GM12878 (cell line): ENCODE data around the gene TM6SF1. TPM values are rescaled to one million over a fixed set of nuclear protein-coding genes. Genes with fewer than 3 reads are reported as not detected.

Source experiments
- ATAC-seq: fragments of 200-7000 bp; cut with Tn5 transposase; 3 replicates; pipeline ENCODE4 v1.9.1; 2020; ENCODE audit warnings: mild to moderate bottlenecking, moderate library complexity
- BruUV-seq: library from RNA; stranded (reverse); fragments of 400-500 nt; replicated peaks from 2 replicates; lab custom pipeline; 2021; lab: Mats Ljungman, UMichigan
- CTCF ChIA-PET: fragments of 300-600 bp; sonication (Branson Sonifier 250); formaldehyde crosslinking; extraction: SDS; loops from one replicate; lab custom pipeline; 2021; ENCODE audit warnings: inconsistent platforms; lab: Yijun Ruan, JAX
- POLR2A ChIA-PET: fragments of 350-600 bp; formaldehyde crosslinking; extraction: SDS; loops from one replicate; lab custom pipeline; 2021; ENCODE audit warnings: inconsistent platforms; lab: Charles Lee
- RAD21 ChIA-PET: fragments of 300-600 bp; sonication (Branson Sonifier 250); formaldehyde crosslinking; loops from one replicate; lab custom pipeline; 2023; ENCODE audit warnings: antibody characterized with exemption; ENCODE audit not compliant: unreplicated experiment; lab: Charles Lee
- SMC1A ChIA-PET: fragments of 300-600 bp; sonication (Branson Sonifier 250); formaldehyde crosslinking; loops from one replicate; lab custom pipeline; 2023; ENCODE audit not compliant: unreplicated experiment, uncharacterized antibody; lab: Charles Lee
- DNase-seq: peaks from one replicate; pipeline ENCODE4 v3.0.0-alpha.2; 2011; ENCODE audit warnings: low read depth, low spot score
- FAIRE-seq: peaks from 3 replicates; lab custom pipeline; 2011; peaks lifted over from hg19 to GRCh38; lab: Jason Lieb, UNC
- H2AFZ ChIP-seq: 2 replicates; pipeline ENCODE4 v1.6.0; 2011; ENCODE audit warnings: low read depth, low read length, control low read depth; ENCODE audit not compliant: control insufficient read depth
- H3K27ac ChIP-seq: 2 replicates; pipeline ENCODE4 v1.5.1; 2011; ENCODE audit warnings: control low read depth; ENCODE audit not compliant: control insufficient read depth, insufficient read depth
- H3K27me3 ChIP-seq, 2 experiments: replicated peaks in 1 of 2; 2 replicates each; pipeline versions ENCODE4 v1.6.0 to v1.6.1; 2011; ENCODE audit warnings: low read length in 1 of 2; ENCODE audit not compliant: control insufficient read depth in 2 of 2, insufficient read depth in 2 of 2
- H3K36me3 ChIP-seq, 2 experiments: 2 replicates each; pipeline ENCODE4 v1.5.1; 2011; ENCODE audit warnings: low read length in 1 of 2; ENCODE audit not compliant: control insufficient read depth in 2 of 2, insufficient read depth in 2 of 2
- H3K4me1 ChIP-seq: 2 replicates; pipeline ENCODE4 v1.6.1; 2011; ENCODE audit warnings: mild to moderate bottlenecking, low read length, moderate library complexity, mixed read lengths; ENCODE audit not compliant: control insufficient read depth, insufficient read depth
- H3K4me2 ChIP-seq: 2 replicates; pipeline ENCODE4 v1.6.0; 2011; ENCODE audit warnings: control low read depth; ENCODE audit not compliant: control insufficient read depth, insufficient read depth
- H3K4me3 ChIP-seq: fragments of 200-600 bp; sonication (generic); 2 replicates; pipeline ENCODE4 v1.5.1; 2016
- H3K79me2 ChIP-seq: 2 replicates; pipeline ENCODE4 v1.6.0; 2011; ENCODE audit warnings: low read length; ENCODE audit not compliant: control insufficient read depth, insufficient read depth
- H3K9ac ChIP-seq: 2 replicates; pipeline ENCODE4 v1.8.0; 2011; ENCODE audit warnings: low read length, control low read depth, mixed read lengths; ENCODE audit not compliant: control insufficient read depth, insufficient read depth
- H3K9me3 ChIP-seq: replicated peaks from 3 replicates; pipeline ENCODE4 v1.5.1; 2011; ENCODE audit warnings: mild to moderate bottlenecking, low read length; ENCODE audit not compliant: control insufficient read depth, insufficient read depth
- H4K20me1 ChIP-seq: 2 replicates; pipeline ENCODE4 v1.6.0; 2011; ENCODE audit not compliant: control insufficient read depth, insufficient read depth
- BHLHE40 ChIP-seq, 2 experiments: fragments of 450-650 bp in 1 of 2; IDR thresholded peaks; 2 replicates each; pipeline ENCODE4 v1.6.1; 2011 to 2017; ENCODE audit warnings: low read depth in 2 of 2, borderline replicate concordance in 1 of 2, improper control_type of control experiment in 1 of 2, low read length in 1 of 2, mild to moderate bottlenecking in 1 of 2
- EP300 ChIP-seq, 2 experiments: fragments of 150-350 bp in 1 of 2; IDR thresholded peaks; 2 replicates each; pipeline ENCODE4 v1.6.1; 2011 to 2012; ENCODE audit warnings: low read depth in 2 of 2, low read length in 2 of 2, borderline replicate concordance in 1 of 2, improper control_type of control experiment in 1 of 2, inconsistent platforms in 1 of 2; ENCODE audit not compliant: control insufficient read depth in 1 of 2
- HSF1 ChIP-seq: fragments of 150-350 bp; IDR thresholded peaks from 2 replicates; pipeline ENCODE4 v1.6.1; 2014; ENCODE audit warnings: mild to moderate bottlenecking, low read depth, low read length
- IRF3 ChIP-seq: fragments of 450-650 bp; IDR thresholded peaks from 2 replicates; pipeline ENCODE4 v1.6.1; 2014; ENCODE audit warnings: mild to moderate bottlenecking
- SPI1 ChIP-seq: IDR thresholded peaks from 2 replicates; pipeline ENCODE4 v1.6.1; 2011; ENCODE audit warnings: low read depth, mild to moderate bottlenecking, low read length, moderate library complexity, borderline replicate concordance; ENCODE audit not compliant: insufficient read depth
- WGBS: methylation state at CpG from one replicate; pipeline ENCODE4 v1.1.6; 2016; ENCODE audit warnings: low lambda C conversion rate; ENCODE audit not compliant: insufficient replicate concordance, insufficient coverage; ENCODE audit errors: missing lambda C conversion rate; 5-methylcytosine and 5-hydroxymethylcytosine counted together
- in situ Hi-C: fragments of 300-500 bp; cut with MboI; formaldehyde crosslinking; loops from 9 replicates; pipeline ENCODE4 v1.14.3; 2018; ENCODE audit warnings: mixed read lengths
- intact Hi-C: fragments of 100-400 bp; cut with micrococcal nuclease; formaldehyde crosslinking; loops from one replicate; pipeline ENCODE4 v1.14.2; 2022; ENCODE audit not compliant: unreplicated experiment
- polyA plus RNA-seq, 11 experiments: library from polyadenylated mRNA; depleted of rRNA in 4 of 11; unstranded in 6 of 11; stranded (reverse) in 5 of 11; fragments of >200 nt; fragmentation: Nextera tagmentation in 4 of 11; fragmentation: Illumina TruSeq in 1 of 11; extraction: Ambion mirVana in 4 of 11; extraction: Trizol in 1 of 11; gene quantifications; 1 replicate in 1 of 11; 2 replicates in 10 of 11; pipeline versions ENCODE4 v1.2.1 to v1.2.3, GENCODE V29; 2011 to 2016; ENCODE audit warnings: inconsistent platforms in 2 of 11, missing spikeins in 2 of 11, low read depth in 1 of 11
- total RNA-seq, 4 experiments: library from RNA; depleted of rRNA in 3 of 4; stranded (reverse); fragments of >200 nt in 3 of 4; fragmentation: Illumina TruSeq in 1 of 4; extraction: Trizol in 1 of 4; gene quantifications; 2 replicates each; pipeline versions ENCODE4 v1.2.1 to v1.2.3, GENCODE V29; 2013 to 2021

Gene TM6SF1
- total and polyA plus RNA-seq, 10 of the 15 experiments (the other 5 are each of a cell fraction or from before 2014, with no cell fraction given): 0.56 to 2.7 (median 1.2) TPM

GRCh38 chr15:83174891-83175290 lies 67.4 kb downstream of the TM6SF1 start:
- TF ChIP-seq BHLHE40 (IDR thresholded peaks at IDR 0.05; ENCODE audit: borderline replicate concordance in 1 of 2, low read depth in 2 of 2, low read length in 1 of 2): no peak
- TF ChIP-seq IRF3: no peak
- 0 out of 4 replicates have a peak, but pooled peaks of 1 of the 2 experiments have one; percentile 9 for TF ChIP-seq EP300 (IDR thresholded peaks at IDR 0.05; ENCODE audit: borderline replicate concordance in 1 of 2, control insufficient read depth in 1 of 2, low read depth in 2 of 2, low read length in 2 of 2)
- no peak for TF ChIP-seq SPI1
- TF ChIP-seq HSF1: no peak
- Histone ChIP-seq H3K4me3 (peak overlapping the region; percentile 3; the same call in 1 of the 2 replicates), H3K27ac (peak overlapping the region; percentile 62), H4K20me1 (no peaks in the 10 kb centered on the region), H3K36me3 (0 out of 4 replicates have a peak, but pooled peaks cover 0 to 2% of the 10 kb centered on the region in 2 experiments), H3K9me3 (no peaks in the 10 kb centered on the region; the same call in 2 of the 3 replicates), H3K27me3 (no peaks in the 10 kb centered on the region), H3K4me1 (peaks cover 27% of the 10 kb centered on the region), H3K9ac (peak overlapping the region; percentile 29; the same call in 1 of the 2 replicates), H3K4me2 (peak overlapping the region; percentile 87), H3K79me2 (peaks cover 47% of the 10 kb centered on the region), H2AFZ (peak overlapping the region; percentile 20; the same call in 1 of the 2 replicates)
- DNase-seq: no peak
- ChIA-PET RAD21 (no interaction called here), CTCF (interaction anchor here (0.7 kb wide), 1 partner anchor 9 kb away, joined by 3 read pairs; no protein-coding TSS in a partner anchor), POLR2A (no interaction called here), SMC1A (interaction anchor here (0.7 to 1.6 kb wide), 5 partner anchors 11 to 31 kb away, joined by 3 to 5 read pairs (median 4); no protein-coding TSS in a partner anchor)
- WGBS: 40% methylated on average over 1 of the region's 1 CpG
- in situ Hi-C loops: no loop called here
- intact Hi-C loops: no loop called here
- peak; percentile 45 for ATAC-seq
- FAIRE-seq: no peak
- no TSS peak for BruUV-seq
